Endodermal cell (in vitro differentiated cells): ENCODE measurements around the gene LGMN. TPM values are rescaled to one million over a fixed set of nuclear protein-coding genes. Genes with fewer than 3 reads are reported as not detected.

Source experiments
- DNase-seq: peaks from one replicate; pipeline ENCODE4 v3.0.0-alpha.2; 2017
- H3K27ac ChIP-seq: 2 replicates; pipeline ENCODE4 v1.5.1; 2013; ENCODE audit warnings: mild to moderate bottlenecking, low read depth, low read length, moderate library complexity
- H3K27me3 ChIP-seq: 2 replicates; pipeline ENCODE4 v1.6.1; 2013; ENCODE audit warnings: mild to moderate bottlenecking, low read length, moderate library complexity; ENCODE audit not compliant: insufficient read depth, control insufficient read depth, poor library complexity, severe bottlenecking
- H3K36me3 ChIP-seq: 2 replicates; pipeline ENCODE4 v1.7.0; 2013; ENCODE audit warnings: mild to moderate bottlenecking, low read length, moderate library complexity; ENCODE audit not compliant: control insufficient read depth, insufficient read depth
- H3K4me1 ChIP-seq: one replicate; pipeline ENCODE4 v1.7.0; 2013; ENCODE audit warnings: low read length; ENCODE audit not compliant: control insufficient read depth, insufficient read depth
- H3K4me3 ChIP-seq: 2 replicates; pipeline ENCODE4 v1.5.1; 2013; ENCODE audit warnings: mild to moderate bottlenecking, low read length, moderate library complexity
- H3K9ac ChIP-seq: 2 replicates; pipeline ENCODE4 v1.6.1; 2013; ENCODE audit warnings: mild to moderate bottlenecking, low read length, moderate library complexity; ENCODE audit not compliant: poor library complexity, severe bottlenecking; ENCODE audit errors: extremely low read depth
- H3K9me3 ChIP-seq: 2 replicates; pipeline ENCODE4 v1.6.1; 2013; ENCODE audit warnings: mild to moderate bottlenecking, low read length, moderate library complexity; ENCODE audit not compliant: control insufficient read depth
- H3K27ac Mint-ChIP-seq: 2 replicates; pipeline ENCODE4 v1.8.0; 2020; ENCODE audit warnings: mixed read lengths
- H3K27me3 Mint-ChIP-seq: 2 replicates; pipeline ENCODE4 v1.8.0; 2021; ENCODE audit warnings: mild to moderate bottlenecking, mixed read lengths; ENCODE audit not compliant: insufficient read depth
- H3K36me3 Mint-ChIP-seq: 2 replicates; pipeline ENCODE4 v1.8.0; 2020; ENCODE audit warnings: low read depth, mixed read lengths
- H3K4me1 Mint-ChIP-seq: 2 replicates; pipeline ENCODE4 v1.8.0; 2020; ENCODE audit warnings: mixed read lengths
- H3K4me3 Mint-ChIP-seq: 2 replicates; pipeline ENCODE4 v1.8.0; 2020; ENCODE audit warnings: mild to moderate bottlenecking, moderate library complexity, mixed read lengths
- H3K9me3 Mint-ChIP-seq: 2 replicates; pipeline ENCODE4 v1.8.0; 2020; ENCODE audit warnings: mild to moderate bottlenecking, mixed read lengths
- CTCF ChIP-seq: fragments of 200-600 bp; sonication (generic); conservative IDR thresholded peaks from 2 replicates; pipeline ENCODE4 v1.5.0; 2021; ENCODE audit warnings: antibody characterized with exemption, mild to moderate bottlenecking
- WGBS, 2 experiments: methylation state at CpG; one replicate each; pipeline versions ENCODE4 v1.1.5 to v1.1.7; 2013; ENCODE audit warnings: missing lambda C conversion rate in 2 of 2, mixed read lengths in 1 of 2; ENCODE audit not compliant: insufficient coverage in 1 of 2, insufficient read length in 1 of 2; 5-methylcytosine and 5-hydroxymethylcytosine counted together
- total RNA-seq, 2 donors: library from RNA; stranded (reverse); fragmentation: NEBNext Ultra II Directional in 1 of 2; extraction: Animal tissue kit (Norgen Biotek cat#: 25700) in 1 of 2; gene quantifications; 2 replicates in 1 of 2; 3 replicates in 1 of 2; pipeline ENCODE4 v1.2.1, GENCODE V29; 2021

Gene LGMN
- total RNA-seq, 2 donors from 2014 or later, result 61.4 to 87.2 TPM

GRCh38 chr14:92690171-92691011, 58.0 kb downstream of the LGMN start:
- Histone ChIP-seq H3K27ac (no peak overlapping the region), H3K36me3 (no peaks in the 10 kb centered on the region), H3K9ac (no peak overlapping the region), H3K27me3 (peaks cover 25% of the 10 kb centered on the region), H3K4me1 (no peaks in the 10 kb centered on the region), H3K4me3 (no peak overlapping the region), H3K9me3 (no peaks in the 10 kb centered on the region)
- no peak overlapping the region for H3K4me3 Mint-ChIP-seq
- peak; percentile 75 for DNase-seq
- peaks cover 36% of the 10 kb centered on the region for H3K27me3 Mint-ChIP-seq
- peak; percentile 68 for TF ChIP-seq CTCF
- 88 to 92% methylated on average over 4 to 13 of the region's 13 CpGs for WGBS, 2 experiments
- no peaks in the 10 kb centered on the region for H3K9me3 Mint-ChIP-seq
- no peak overlapping the region for H3K27ac Mint-ChIP-seq
- no peaks in the 10 kb centered on the region for H3K4me1 Mint-ChIP-seq
- H3K36me3 Mint-ChIP-seq, result no peaks in the 10 kb centered on the region

- 89 to 93% methylated on average over 17 to 30 of the region's 30 CpGs for WGBS, 2 experiments
- Mint-ChIP-seq H3K4me3 (peak overlapping the region; percentile 41), H3K9me3 (no peaks in the 10 kb centered on the region), H3K36me3 (no peaks in the 10 kb centered on the region), H3K27ac (no peak overlapping the region), H3K27me3 (peaks cover 27% of the 10 kb centered on the region), H3K4me1 (no peaks in the 10 kb centered on the region)
- H3K27me3 ChIP-seq, result peaks cover 25% of the 10 kb centered on the region
- no peaks in the 10 kb centered on the region for H3K4me1 ChIP-seq
- no peak for DNase-seq
- no peak for TF ChIP-seq CTCF
- no peak overlapping the region for H3K9ac ChIP-seq
- no peak overlapping the region for H3K27ac ChIP-seq
- no peak overlapping the region for H3K4me3 ChIP-seq
- no peaks in the 10 kb centered on the region for H3K36me3 ChIP-seq
- H3K9me3 ChIP-seq, result no peaks in the 10 kb centered on the region
Observed at GRCh38 chr14:92688434-92689375, 59.7 kb downstream of the LGMN start.

GRCh38 chr14:92687681-92688433, 60.6 kb downstream of the LGMN start:
- WGBS, 2 experiments, result 13 to 22% methylated on average over 36 to 80 of the region's 80 CpGs
- Histone ChIP-seq H3K9me3 (no peaks in the 10 kb centered on the region), H3K36me3 (no peaks in the 10 kb centered on the region), H3K27me3 (peaks cover 25% of the 10 kb centered on the region), H3K9ac (no peak overlapping the region), H3K4me1 (no peaks in the 10 kb centered on the region), H3K4me3 (peak overlapping the region; percentile 58), H3K27ac (no peak overlapping the region)
- peak overlapping the region; percentile 41 for H3K4me3 Mint-ChIP-seq
- peak; percentile 79 for DNase-seq
- H3K27me3 Mint-ChIP-seq, result peaks cover 21% of the 10 kb centered on the region
- no peak overlapping the region for H3K27ac Mint-ChIP-seq
- H3K36me3 Mint-ChIP-seq, result no peaks in the 10 kb centered on the region
- H3K4me1 Mint-ChIP-seq, result no peaks in the 10 kb centered on the region
- no peak for TF ChIP-seq CTCF
- no peaks in the 10 kb centered on the region for H3K9me3 Mint-ChIP-seq
